Esophagus squamous epithelium (tissue), 5 donors: Measurements from ENCODE around the gene TUT1. TPM values are rescaled to one million over a fixed set of nuclear protein-coding genes. Genes with fewer than 3 reads are reported as not detected.

Experiments
- DNase-seq: peaks from one replicate; lab custom pipeline; 2025; lab: John Stamatoyannopoulos, UW
- H3K27ac ChIP-seq, 4 donors: fragments of 200-600 bp; sonication (generic); one replicate each; pipeline ENCODE4 v1.5.1; 2016 to 2019; ENCODE audit warnings: mild to moderate bottlenecking in 1 of 4
- H3K27me3 ChIP-seq, 4 donors: fragments of 200-600 bp; sonication (generic); 1 replicate in 3 of 4; 2 replicates in 1 of 4; pipeline versions ENCODE4 v1.5.1 to v1.6.0; 2017 to 2021; ENCODE audit warnings: antibody characterized with exemption in 1 of 4
- H3K36me3 ChIP-seq, 3 donors: fragments of 200-600 bp; sonication (generic); one replicate each; pipeline ENCODE4 v1.5.1; 2016 to 2019
- H3K4me1 ChIP-seq, 3 donors: fragments of 200-600 bp; sonication (generic); one replicate each; pipeline ENCODE4 v1.5.1; 2017 to 2019
- H3K4me3 ChIP-seq, 4 donors: fragments of 200-600 bp; sonication (generic); 1 replicate in 3 of 4; 2 replicates in 1 of 4; pipeline ENCODE4 v1.5.1; 2016 to 2019; ENCODE audit warnings: mild to moderate bottlenecking in 2 of 4, moderate library complexity in 1 of 4
- H3K9me3 ChIP-seq, 3 donors: fragments of 200-600 bp; sonication (generic); one replicate each; pipeline ENCODE4 v1.5.1; 2016 to 2019
- CTCF ChIP-seq, 6 experiments: fragments of 450-650 bp in 4 of 6; fragments of 200-600 bp in 2 of 6; sonication (generic) in 2 of 6; IDR thresholded peaks; one replicate each; pipeline ENCODE4 v1.5.1; 2016 to 2019; ENCODE audit warnings: antibody characterized with exemption in 6 of 6, mild to moderate bottlenecking in 4 of 6, moderate library complexity in 4 of 6
- POLR2A ChIP-seq, 4 donors: fragments of 450-650 bp; IDR thresholded peaks; one replicate each; pipeline ENCODE4 v1.6.1; 2017; ENCODE audit warnings: antibody characterized with exemption in 4 of 4, mild to moderate bottlenecking in 4 of 4, moderate library complexity in 3 of 4
- WGBS, 2 donors: methylation state at CpG; one replicate each; pipeline ENCODE4 v1.1.5; 2018; 5-methylcytosine and 5-hydroxymethylcytosine counted together
- intact Hi-C: fragments of 100-400 bp; cut with DNase I; formaldehyde crosslinking; loops from one replicate; pipeline ENCODE4 v1.15.0; 2022
- total RNA-seq, 4 donors: library from RNA; depleted of rRNA; stranded (reverse); fragments of >200 nt; gene quantifications; one replicate each; pipeline ENCODE4 v1.1.0, GENCODE V29; 2016
- donor health status: DM: yes; HTN: yes; CAD: no.

TUT1 gene
- total RNA-seq, 4 donors from 2014 or later, result 5.0 to 12.7 (median 8.0) TPM

DNA sequence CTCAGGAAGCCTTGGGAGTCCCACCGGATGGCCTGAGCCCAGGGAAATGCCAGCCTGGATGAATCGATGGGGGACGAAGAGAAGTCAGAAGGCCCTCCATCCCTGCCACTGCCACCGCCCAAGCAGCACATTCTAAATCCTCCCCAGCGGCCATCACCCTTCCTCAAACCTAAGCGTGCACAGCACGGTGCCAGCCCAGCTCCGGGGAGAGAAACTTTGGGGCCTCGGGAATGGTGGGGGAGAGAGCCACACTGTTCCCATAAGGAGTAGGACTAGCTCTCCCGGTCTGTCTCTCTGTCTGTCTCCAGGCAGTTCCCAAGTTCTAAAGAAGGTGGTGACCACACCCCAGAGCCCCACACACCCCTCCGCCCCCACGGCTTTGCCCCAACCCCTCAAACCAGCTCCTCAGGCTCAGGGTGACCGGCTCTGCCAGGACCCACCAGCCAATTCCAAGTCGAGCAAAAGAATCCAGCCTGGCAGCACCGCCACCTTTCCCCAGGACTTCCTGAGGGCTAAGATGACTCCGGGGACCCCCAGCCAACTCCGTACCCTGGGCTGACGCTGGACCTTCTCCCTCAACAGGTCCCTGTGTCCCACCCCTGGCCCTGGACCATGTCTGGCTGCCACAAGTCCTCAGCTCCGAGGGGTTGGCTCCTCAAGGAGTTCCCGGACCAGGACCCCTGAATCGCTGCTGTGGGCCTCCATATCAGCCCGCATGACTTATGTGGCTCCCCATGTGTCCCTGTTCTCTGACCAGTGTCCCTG lies 47.5 kb downstream of the TUT1 start:
- intact Hi-C loops, result loop anchor here (2.0 kb wide), 1 partner anchor 117 kb away; no protein-coding TSS in a partner anchor
- Histone ChIP-seq H3K36me3 (peaks cover 0 to under 1% (median 0%) of the 10 kb centered on the region in 3 donors), H3K4me1 (peaks cover 46 to 82% (median 59%) of the 10 kb centered on the region in 3 donors), H3K4me3 (peak overlapping the region; percentile 88 to 100 (median 98)), H3K9me3 (no peaks in the 10 kb centered on the region), H3K27me3 (no peaks in the 10 kb centered on the region), H3K27ac (peak overlapping the region; percentile 99 to 100 (median 100))
- no peak for DNase-seq
- WGBS, 2 donors, result 3 to 29% methylated on average over 3 to 12 of the region's 22 CpGs
- TF ChIP-seq POLR2A (IDR thresholded peaks at IDR 0.05) (no peak), CTCF (IDR thresholded peaks at IDR 0.05) (no peak)

DNA sequence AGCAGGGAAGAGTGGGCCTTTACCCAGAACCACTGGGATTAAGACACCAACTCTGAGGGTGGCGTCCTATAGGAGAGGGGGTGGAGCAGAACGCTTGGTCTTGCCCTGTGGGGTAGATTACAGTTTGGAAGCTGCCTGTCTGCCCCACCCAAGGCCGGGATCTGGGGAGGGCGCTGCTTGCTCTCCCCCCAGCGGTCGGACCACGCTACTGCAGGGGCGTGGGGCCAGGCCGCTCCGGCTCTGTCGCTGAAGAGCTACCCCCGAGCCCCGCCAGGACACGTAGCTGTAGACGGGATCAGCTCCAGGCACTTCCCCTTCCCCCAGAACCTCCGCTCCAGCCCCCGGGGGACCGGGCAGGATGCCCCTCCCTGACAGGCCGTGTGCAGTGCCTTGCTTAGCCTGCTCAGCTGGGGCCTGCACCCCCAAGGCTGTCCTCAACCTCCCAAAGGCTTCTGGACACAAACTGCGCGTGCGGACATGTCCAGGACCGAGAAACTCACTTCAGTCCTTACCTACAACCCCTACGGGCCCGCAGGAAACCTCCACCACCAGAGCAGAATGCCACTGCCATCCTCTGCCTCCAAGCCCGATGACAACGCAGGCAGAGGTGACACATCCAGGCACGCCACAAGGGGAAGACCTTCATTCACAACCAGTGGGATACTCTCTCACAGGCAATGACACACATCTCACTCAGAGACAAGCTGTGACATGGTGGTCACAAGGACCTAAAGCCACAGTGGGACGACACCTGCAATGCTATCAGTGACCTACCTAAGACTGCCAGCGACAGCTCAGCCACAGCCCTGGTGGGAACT lies 48.4 kb downstream of the TUT1 start:
- WGBS, 2 donors, result 0 to 20% methylated on average over 1 to 2 of the region's 30 CpGs
- TF ChIP-seq CTCF (IDR thresholded peaks at IDR 0.05) (peak; percentile 99 to 100 (median 100)), POLR2A (IDR thresholded peaks at IDR 0.05) (peak in 2 of 4 donors; percentile 28 to 40)
- H3K27me3 ChIP-seq, result no peaks in the 10 kb centered on the region
- intact Hi-C loops, result loop anchor here (2.0 kb wide), 1 partner anchor 116 kb away; no protein-coding TSS in a partner anchor
- no peaks in the 10 kb centered on the region for H3K9me3 ChIP-seq
- peaks cover 0 to 10% (median 0%) of the 10 kb centered on the region in 3 donors for H3K36me3 ChIP-seq
- peaks cover 46 to 82% (median 62%) of the 10 kb centered on the region in 3 donors for H3K4me1 ChIP-seq
- H3K27ac ChIP-seq, result peak overlapping the region; percentile 99 to 100 (median 100)
- H3K4me3 ChIP-seq, result peak overlapping the region; percentile 88 to 100 (median 98)
- DNase-seq, result no peak

DNA sequence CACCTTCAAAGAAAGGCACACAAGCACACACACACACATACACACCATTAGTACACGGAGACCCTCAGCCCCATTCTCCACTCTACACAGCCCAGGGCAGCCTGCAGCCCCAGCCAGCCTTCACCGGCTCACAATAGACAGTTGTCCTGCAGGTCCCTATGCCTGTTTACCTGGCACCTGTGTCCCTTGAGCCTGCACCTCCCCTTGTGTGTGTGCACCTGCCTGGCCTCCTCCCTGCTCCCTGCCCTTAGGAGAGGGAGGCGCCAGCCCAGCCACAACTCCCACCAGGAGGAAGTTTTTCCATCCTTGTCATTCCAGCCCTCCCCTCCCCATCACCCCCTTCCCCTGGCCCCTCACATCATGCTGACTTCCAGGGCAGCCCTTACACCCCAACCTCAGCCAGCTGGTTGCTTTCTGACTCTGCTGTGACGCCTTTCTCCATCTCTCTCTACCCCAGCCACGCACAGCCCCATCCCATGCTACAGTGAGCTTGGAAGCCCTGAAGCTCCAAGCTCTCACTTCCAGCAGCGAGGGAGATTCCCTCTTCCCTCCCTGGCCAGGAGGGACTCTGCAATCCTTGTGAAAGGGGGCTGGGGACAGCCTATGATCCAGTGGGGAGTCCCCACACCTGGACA lies 49.1 kb downstream of the TUT1 start:
- WGBS, 2 donors, result 11 to 26% methylated on average over 4 of the region's 6 CpGs
- peak overlapping the region; percentile 88 to 100 (median 98) for H3K4me3 ChIP-seq
- no peaks in the 10 kb centered on the region for H3K9me3 ChIP-seq
- H3K4me1 ChIP-seq, result peaks cover 53 to 82% (median 64%) of the 10 kb centered on the region in 3 donors
- no peak for DNase-seq
- peak overlapping the region; percentile 99 to 100 (median 100) for H3K27ac ChIP-seq
- peaks cover 0 to 14% (median 0%) of the 10 kb centered on the region in 3 donors for H3K36me3 ChIP-seq
- H3K27me3 ChIP-seq, result no peaks in the 10 kb centered on the region
- TF ChIP-seq POLR2A (IDR thresholded peaks at IDR 0.05) (peak in 1 of 4 donors; percentile 21), CTCF (IDR thresholded peaks at IDR 0.05) (no peak)
- intact Hi-C loops, result loop anchor here (2.0 kb wide), 1 partner anchor 115 kb away; no protein-coding TSS in a partner anchor

DNA sequence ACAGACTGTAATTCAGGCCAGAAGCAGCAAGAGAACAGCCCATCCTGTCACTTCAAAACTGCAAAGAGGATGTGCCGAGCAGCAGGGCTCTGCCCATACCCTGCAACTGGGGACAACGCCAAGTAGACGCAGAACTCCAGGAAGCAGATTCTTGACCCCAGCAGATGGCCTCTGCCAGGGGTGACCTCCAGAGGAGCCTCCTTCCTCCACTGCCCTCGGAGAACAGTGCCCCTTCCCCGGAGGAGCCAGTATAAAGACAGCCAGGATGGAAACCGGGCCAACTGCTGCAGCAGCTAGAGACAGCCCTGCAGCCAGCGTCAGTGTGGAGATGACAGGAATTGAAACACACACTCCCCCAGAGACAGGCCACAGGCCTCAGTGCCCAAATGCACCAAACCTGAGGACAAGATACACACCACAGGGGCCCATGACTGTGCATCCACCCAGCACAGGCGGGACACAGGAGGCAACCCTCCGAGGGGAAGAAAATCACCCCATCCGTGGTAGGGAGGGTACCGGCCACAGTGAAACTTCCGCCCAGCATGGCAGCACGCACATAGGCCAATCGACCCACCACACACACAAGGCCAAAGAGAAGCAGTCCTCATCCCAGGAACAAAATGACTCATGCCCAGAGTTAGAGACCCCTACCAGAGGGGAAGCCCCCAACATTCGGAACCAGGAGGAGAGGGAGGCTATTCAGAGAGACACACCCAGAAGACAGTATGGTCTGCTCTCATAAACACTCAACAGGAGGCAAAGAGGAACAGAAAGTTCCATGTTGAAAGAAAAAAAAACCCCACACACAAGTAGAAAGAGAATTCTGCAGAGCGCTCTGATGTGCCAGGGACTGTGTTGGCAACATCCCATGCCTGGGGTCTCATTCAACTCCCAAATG lies 50.3 kb downstream of the TUT1 start:
- intact Hi-C loops, result no loop called here
- Histone ChIP-seq H3K4me3 (peak overlapping the region; percentile 2 to 100 (median 98)), H3K9me3 (no peaks in the 10 kb centered on the region), H3K4me1 (peaks cover 64 to 89% (median 64%) of the 10 kb centered on the region in 3 donors), H3K27ac (peak overlapping the region; percentile 99 to 100 (median 100)), H3K27me3 (no peaks in the 10 kb centered on the region), H3K36me3 (peaks cover 2 to 26% (median 7%) of the 10 kb centered on the region in 3 donors)
- DNase-seq, result no peak
- TF ChIP-seq CTCF (IDR thresholded peaks at IDR 0.05) (no peak), POLR2A (IDR thresholded peaks at IDR 0.05) (no peak)
- WGBS, 2 donors, result 5 to 13% methylated on average over 6 to 10 of the region's 16 CpGs
